ENCODE data around the gene SCD5.

GRCh38 chr4:82842593-82842992 is 44.0 kb upstream of the SCD5 start:
- no peak for TF ChIP-seq FOXK2 (IDR thresholded peaks at IDR 0.05)
- TF ChIP-seq ARNT (IDR thresholded peaks at IDR 0.05) = no peak
- TF ChIP-seq L3MBTL2 (conservative IDR thresholded peaks at IDR 0.05) = no peak
- no peak for TF ChIP-seq ELF4 (IDR thresholded peaks at IDR 0.05)
- no peak for TF ChIP-seq TARDBP (IDR thresholded peaks at IDR 0.05)
- no peak for TF ChIP-seq SUZ12 (IDR thresholded peaks at IDR 0.05)
- TF ChIP-seq ZNF384 (IDR thresholded peaks at IDR 0.05) = no peak
- TF ChIP-seq LEF1 (IDR thresholded peaks at IDR 0.05; ENCODE audit: borderline replicate concordance) = no peak
